Measurements from ENCODE around the gene PTPN9.
"Not testable (repeated sequence)": the region's sequence is repeated elsewhere in the genome, so short reads cannot be mapped to it uniquely, and the experiment has no call there.

PTPN9 gene

GRCh38 chr15:75578948-75579920, at the start of gene PTPN9:
Gene PTPN9 (minus strand): TSS chr15:75579315. CDS start chr15:75578776, 539 bp downstream.
- DNase-seq, result peak; percentile 70

GRCh38 chr15:75625542-75626347, 46.6 kb upstream of the PTPN9 start, which contains the start of gene SNUPN:
Gene SNUPN (minus strand): TSS chr15:75625725. CDS start chr15:75621051, 4,674 bp downstream.
- peak; percentile 93 for DNase-seq

GRCh38 chr15:75622505-75622904, 43.4 kb upstream of the PTPN9 start:
- DNase-seq, result no peak

- no peak for DNase-seq
Observed at GRCh38 chr15:75620841-75621391, 41.8 kb upstream of the PTPN9 start.

- DNase-seq, result no peak
Observed at GRCh38 chr15:75620058-75620820, 41.1 kb upstream of the PTPN9 start.

GRCh38 chr15:75616766-75617165, 37.7 kb upstream of the PTPN9 start:
- DNase-seq, result no peak

- DNase-seq, result peak; percentile 41
Observed at GRCh38 chr15:75606711-75607699, 27.9 kb upstream of the PTPN9 start.

GRCh38 chr15:75606026-75606425, 26.9 kb upstream of the PTPN9 start:
- DNase-seq, result no peak

- DNase-seq, result no peak
Observed at GRCh38 chr15:75599401-75599800, 20.3 kb upstream of the PTPN9 start.

- no peak for DNase-seq
Observed at GRCh38 chr15:75598361-75598760, 19.2 kb upstream of the PTPN9 start.

- peak; percentile 62 for DNase-seq
Observed at GRCh38 chr15:75597667-75598341, 18.7 kb upstream of the PTPN9 start.

GRCh38 chr15:75596703-75597345, 17.7 kb upstream of the PTPN9 start:
- DNase-seq, result no peak

GRCh38 chr15:75594276-75594675, 15.2 kb upstream of the PTPN9 start:
- no peak for DNase-seq

GRCh38 chr15:75591655-75592364, 12.7 kb upstream of the PTPN9 start:
- no peak for DNase-seq

- no peak for DNase-seq
Observed at GRCh38 chr15:75590239-75590638, 11.1 kb upstream of the PTPN9 start.

- DNase-seq, result no peak
Observed at GRCh38 chr15:75589071-75589470, 10.0 kb upstream of the PTPN9 start.

- not testable (repeated sequence) for DNase-seq
Observed at GRCh38 chr15:75586422-75586821, 7.3 kb upstream of the PTPN9 start.

- DNase-seq, result no peak
Observed at GRCh38 chr15:75584121-75584520, 5.0 kb upstream of the PTPN9 start.

GRCh38 chr15:75583701-75584100, 4.6 kb upstream of the PTPN9 start:
- no peak for DNase-seq

All from CD4-positive, alpha-beta T cell treated with Interleukin-17A for 1 hour (primary cell).